A549 (cell line): ENCODE measurements around the gene OGDH. TPM values are rescaled to one million over a fixed set of nuclear protein-coding genes. Genes with fewer than 3 reads are reported as not detected.

ENCODE experiments used
- ATAC-seq, 2 experiments: fragments of 200-7000 bp in 1 of 2; fragments of >200 bp in 1 of 2; cut with Nextera tagmentation in 1 of 2; cut with Tn5 transposase in 1 of 2; 3 replicates each; pipeline versions ENCODE4 v1.8.0 to v1.9.1; 2018 to 2020; ENCODE audit warnings: mild to moderate bottlenecking in 1 of 2, moderate library complexity in 1 of 2
- CTCF ChIA-PET: fragments of 300-600 bp; sonication (Branson Sonifier 250); formaldehyde crosslinking; extraction: SDS; loops from one replicate; lab custom pipeline; 2021; ENCODE audit warnings: antibody characterized with exemption, inconsistent platforms; lab: Yijun Ruan, JAX
- POLR2A ChIA-PET: fragments of 350-600 bp; formaldehyde crosslinking; extraction: SDS; loops from one replicate; lab custom pipeline; 2021; ENCODE audit warnings: antibody characterized with exemption, inconsistent platforms; lab: Yijun Ruan, JAX
- DNase-seq, 2 experiments: peaks; one replicate each; pipeline versions ENCODE4 v3.0.0 to v3.0.0-alpha.2; 2011 to 2016; ENCODE audit warnings: low read depth in 1 of 2, low spot score in 1 of 2
- FAIRE-seq: peaks from 2 replicates; lab custom pipeline; 2011; peaks lifted over from hg19 to GRCh38; lab: Jason Lieb, UNC
- H3K27ac ChIP-seq, 2 experiments: fragments of >200 bp; sonication (Bioruptor Twin); formaldehyde crosslinking; 3 replicates each; pipeline ENCODE4 v1.5.1; 2016 to 2017
- H3K4me1 ChIP-seq: fragments of >200 bp; sonication (Bioruptor Twin); formaldehyde crosslinking; 3 replicates; pipeline ENCODE4 v1.6.1; 2016
- H3K4me2 ChIP-seq: fragments of >200 bp; sonication (Bioruptor Twin); formaldehyde crosslinking; 3 replicates; pipeline ENCODE4 v1.6.1; 2016
- H3K4me3 ChIP-seq: fragments of >200 bp; sonication (Bioruptor Twin); formaldehyde crosslinking; 3 replicates; pipeline ENCODE4 v1.5.1; 2016
- H3K9me3 ChIP-seq: fragments of >200 bp; sonication (Bioruptor Twin); formaldehyde crosslinking; 3 replicates; pipeline ENCODE4 v1.6.1; 2016
- BHLHE40 ChIP-seq: IDR thresholded peaks from 2 replicates; pipeline ENCODE4 v1.6.1; 2012; ENCODE audit warnings: low read depth, low read length, inconsistent platforms
- CBX8 ChIP-seq: fragments of 200-600 bp; sonication (generic); IDR thresholded peaks from 2 replicates; pipeline ENCODE4 v1.6.1; 2016
- CEBPB ChIP-seq, 2 experiments: fragments of >200 bp in 1 of 2; sonication (Bioruptor Twin) in 1 of 2; formaldehyde crosslinking in 1 of 2; IDR thresholded peaks; 2 replicates each; pipeline ENCODE4 v1.6.1; 2012 to 2016
- CHD4 ChIP-seq: fragments of 200-600 bp; sonication (generic); IDR thresholded peaks from 2 replicates; pipeline ENCODE4 v1.6.1; 2016; ENCODE audit warnings: antibody characterized with exemption, mild to moderate bottlenecking, borderline replicate concordance
- ESRRA ChIP-seq: fragments of 150-350 bp; IDR thresholded peaks from 2 replicates; pipeline ENCODE4 v1.6.1; 2014; ENCODE audit warnings: mild to moderate bottlenecking, low read length, borderline replicate concordance
- FOSB ChIP-seq: fragments of 250-450 bp; sonication (Bioruptor Pico); IDR thresholded peaks from 2 replicates; pipeline ENCODE4 v1.5.0; 2020; ENCODE audit warnings: mild to moderate bottlenecking, moderate library complexity
- FOSL2 ChIP-seq, 2 experiments: fragments of 450-650 bp in 1 of 2; fragments of >200 bp in 1 of 2; sonication (Bioruptor Twin) in 1 of 2; formaldehyde crosslinking; IDR thresholded peaks; 2 replicates each; pipeline versions ENCODE4 v1.5.0 to v1.6.1; 2016 to 2020; ENCODE audit warnings: mild to moderate bottlenecking in 1 of 2, moderate library complexity in 1 of 2
- GATA3 ChIP-seq: IDR thresholded peaks from 2 replicates; pipeline ENCODE4 v1.6.1; 2012; ENCODE audit warnings: borderline replicate concordance
- MAFK ChIP-seq: fragments of 450-650 bp; IDR thresholded peaks from 2 replicates; pipeline ENCODE4 v1.6.1; 2014; ENCODE audit not compliant: partially characterized antibody
- RAD21 ChIP-seq, 2 experiments: fragments of >200 bp in 1 of 2; sonication (Bioruptor Twin) in 1 of 2; formaldehyde crosslinking in 1 of 2; IDR thresholded peaks in 1 of 2; conservative IDR thresholded peaks in 1 of 2; 2 replicates in 1 of 2; 3 replicates in 1 of 2; pipeline ENCODE4 v1.6.1; 2012 to 2018; ENCODE audit warnings: inconsistent platforms in 1 of 2
- SMC3 ChIP-seq: fragments of >200 bp; sonication (Bioruptor Twin); formaldehyde crosslinking; IDR thresholded peaks from 3 replicates; pipeline ENCODE4 v1.6.1; 2018; ENCODE audit warnings: inconsistent platforms
- TFCP2L1 ChIP-seq: fragments of 250-450 bp; sonication (Bioruptor Pico); IDR thresholded peaks from 2 replicates; pipeline ENCODE4 v1.5.0; 2021; ENCODE audit warnings: mild to moderate bottlenecking
- ZNF302 ChIP-seq: fragments of 250-450 bp; sonication (Bioruptor Pico); IDR thresholded peaks from 2 replicates; pipeline ENCODE4 v1.9.0; 2021; ENCODE audit warnings: inconsistent platforms, mild to moderate bottlenecking, moderate library complexity
- WGBS: methylation state at CpG from one replicate; pipeline ENCODE4 v1.1.6; 2017; ENCODE audit errors: missing lambda C conversion rate; 5-methylcytosine and 5-hydroxymethylcytosine counted together
- polyA plus RNA-seq, 4 experiments: library from polyadenylated mRNA; depleted of rRNA in 3 of 4; stranded (reverse); fragments of >200 nt; fragmentation: RNase III in 1 of 4; extraction: RNeasy Plus Mini Kit Qiagen cat#74134 plus additional on column Dnase treatment in 1 of 4; gene quantifications; 2 replicates in 3 of 4; 3 replicates in 1 of 4; pipeline ENCODE4 v1.2.3, GENCODE V29; 2011 to 2017
- TF ChIP-seq, protein P1 (sequence below): IDR thresholded peaks from 2 replicates; pipeline ENCODE4 v1.6.1; 2012
- TF ChIP-seq, protein P2 (sequence below): fragments of 150-350 bp; IDR thresholded peaks from 2 replicates; pipeline ENCODE4 v1.6.1; 2014; ENCODE audit warnings: low read depth, mild to moderate bottlenecking, low read length

OGDH gene
- polyA plus RNA-seq, 2 of the 4 experiments (the other 2 are of a cell fraction) = 32.5 to 38.8 TPM

DNA sequence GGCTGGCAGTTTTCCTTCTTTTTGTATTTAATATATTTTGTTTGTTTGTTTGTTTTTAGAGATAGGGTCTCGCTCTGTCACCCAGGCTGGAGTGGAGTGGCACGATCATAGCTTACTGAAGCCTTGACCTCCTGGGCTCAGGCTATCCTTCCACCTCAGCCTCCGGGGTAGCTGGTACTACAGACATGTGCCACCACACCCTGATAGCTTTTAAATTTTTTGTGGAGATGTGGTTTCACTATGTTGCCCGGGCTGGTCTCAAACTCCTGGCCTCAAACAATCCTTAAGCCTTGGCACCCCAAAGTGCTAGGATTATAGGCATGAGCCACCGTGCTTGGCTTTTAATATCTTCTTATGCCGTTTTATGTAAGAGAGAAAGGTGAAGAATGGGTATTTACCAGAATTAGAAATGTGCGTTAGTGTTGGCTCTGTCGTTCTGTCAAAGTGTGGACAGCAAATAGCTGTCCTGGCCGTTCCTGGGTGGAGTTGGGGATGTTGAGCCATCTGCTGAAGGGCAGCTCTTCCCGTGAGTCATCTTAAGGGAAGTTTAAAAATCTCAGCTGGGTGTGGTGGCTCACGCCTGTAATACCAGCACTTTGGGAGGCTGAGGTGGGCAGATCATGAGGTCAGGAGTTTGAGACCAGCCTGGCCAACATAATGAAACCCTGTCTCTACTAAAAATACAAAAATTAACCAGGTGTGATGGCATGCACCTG is 14.8 kb downstream of the OGDH start:
- FAIRE-seq = no peak

DNA sequence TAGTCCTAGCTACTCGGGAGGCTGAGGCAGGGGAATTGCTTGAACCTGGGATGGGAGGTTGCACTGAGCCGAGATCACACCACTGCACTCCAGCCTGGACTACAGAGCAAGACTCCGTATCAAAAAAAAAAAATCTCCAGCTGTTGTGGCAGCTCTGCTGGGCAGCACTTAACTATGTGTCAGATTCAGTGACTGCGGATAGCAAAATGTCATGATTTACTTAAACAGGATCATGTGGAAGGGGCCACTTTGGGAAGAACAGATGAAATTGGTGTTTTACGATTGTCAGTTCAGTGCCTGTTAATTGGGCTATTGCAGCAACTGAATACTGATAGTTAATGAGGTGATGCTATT is 15.3 kb downstream of the OGDH start:
- H3K4me2 ChIP-seq = no peak overlapping the region
- H3K4me1 ChIP-seq = peaks cover 19% of the 10 kb centered on the region; the same call in 2 of the 3 replicates
- no peaks in the 10 kb centered on the region for H3K9me3 ChIP-seq
- no peak for DNase-seq
- CTCF ChIA-PET = interaction anchor here (0.7 kb wide), 1 partner anchor 14 kb away, joined by 3 read pairs; no protein-coding TSS in a partner anchor
- no peak for TF ChIP-seq ZNF302 (CRISPR knock-in tag)
- TF ChIP-seq, all 56 proteins: peak for 0
- 93% methylated on average over 5 of the region's 5 CpGs for WGBS
- Histone ChIP-seq H3K27ac (no peak overlapping the region), H3K4me3 (no peak overlapping the region)
- no peak for ATAC-seq
- POLR2A ChIA-PET = no interaction called here
- FAIRE-seq = no peak

More for the DNA sequence above, 14.8 kb downstream of the OGDH start:
- no peak overlapping the region for H3K4me3 ChIP-seq
- H3K27ac ChIP-seq = no peak overlapping the region
- H3K9me3 ChIP-seq = no peaks in the 10 kb centered on the region
- peaks cover 19% of the 10 kb centered on the region; the same call in 2 of the 3 replicates for H3K4me1 ChIP-seq
- WGBS = 77% methylated on average over 11 of the region's 11 CpGs
- POLR2A ChIA-PET = no interaction called here
- TF ChIP-seq FOSB (CRISPR knock-in tag) (no peak), SMC3 (no peak), GATA3 (no peak)
- ATAC-seq (peak in 1 of 2 experiments; percentile 36; a peak in 1 of 6 replicates), DNase-seq (no peak)
- CTCF ChIA-PET = interaction anchor here (0.7 to 0.9 kb wide), 2 partner anchors 10 to 14 kb away, joined by 3 read pairs; no protein-coding TSS in a partner anchor
- H3K4me2 ChIP-seq = no peak overlapping the region

DNA sequence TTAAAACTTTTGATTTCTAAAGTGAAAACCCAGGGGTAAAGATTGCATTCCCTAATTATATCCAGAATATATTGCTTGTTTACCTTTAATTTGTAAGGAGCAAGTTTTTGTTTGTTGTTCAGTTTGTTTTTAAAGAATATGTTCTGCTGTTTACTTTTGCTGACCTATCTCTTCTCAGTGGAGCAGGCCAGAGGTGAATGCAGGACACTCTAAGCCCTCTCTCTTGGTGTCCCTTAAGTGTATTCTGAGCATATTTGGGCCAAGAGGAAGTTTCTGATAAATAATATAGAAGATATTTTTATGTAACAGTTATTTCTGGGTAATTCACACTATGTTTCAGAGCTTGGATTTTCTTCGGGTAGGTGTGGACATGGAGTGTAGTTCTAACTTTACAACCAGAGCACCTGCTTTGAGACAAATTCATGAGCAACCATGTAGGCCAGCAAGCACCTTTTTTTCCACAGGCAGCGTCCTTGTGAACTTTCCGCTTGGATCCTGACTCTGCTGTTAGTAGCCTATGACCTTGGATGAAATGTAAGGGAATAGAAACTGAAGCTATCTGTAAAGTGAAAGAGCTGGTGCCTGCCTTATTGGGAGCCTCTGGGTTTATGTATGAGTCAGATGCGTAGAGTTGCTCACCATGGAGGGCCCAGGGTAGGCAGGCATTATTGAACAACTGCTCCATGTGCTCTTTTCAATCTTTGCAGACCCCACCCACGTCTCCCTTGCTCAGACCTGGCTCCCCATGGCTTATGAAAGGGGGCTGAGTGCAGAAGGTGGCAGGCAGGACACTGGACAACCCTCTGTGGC is 16.1 kb downstream of the OGDH start:
- no peak for DNase-seq
- ChIA-PET POLR2A (no interaction called here), CTCF (no interaction called here)
- 93% methylated on average over 5 of the region's 5 CpGs for WGBS
- no peak overlapping the region for H3K4me2 ChIP-seq
- no peak overlapping the region for H3K27ac ChIP-seq
- H3K9me3 ChIP-seq = no peaks in the 10 kb centered on the region
- TF ChIP-seq, protein P1, sequence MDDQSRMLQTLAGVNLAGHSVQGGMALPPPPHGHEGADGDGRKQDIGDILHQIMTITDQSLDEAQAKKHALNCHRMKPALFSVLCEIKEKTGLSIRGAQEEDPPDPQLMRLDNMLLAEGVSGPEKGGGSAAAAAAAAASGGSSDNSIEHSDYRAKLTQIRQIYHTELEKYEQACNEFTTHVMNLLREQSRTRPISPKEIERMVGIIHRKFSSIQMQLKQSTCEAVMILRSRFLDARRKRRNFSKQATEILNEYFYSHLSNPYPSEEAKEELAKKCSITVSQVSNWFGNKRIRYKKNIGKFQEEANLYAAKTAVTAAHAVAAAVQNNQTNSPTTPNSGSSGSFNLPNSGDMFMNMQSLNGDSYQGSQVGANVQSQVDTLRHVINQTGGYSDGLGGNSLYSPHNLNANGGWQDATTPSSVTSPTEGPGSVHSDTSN = no peak
- TF ChIP-seq ESRRA = no peak
- no peak for TF ChIP-seq RAD21 (conservative IDR thresholded peaks at IDR 0.05 in 1 of 2, IDR thresholded peaks at IDR 0.05 in 1 of 2)
- TF ChIP-seq TFCP2L1 (CRISPR knock-in tag) = no peak
- TF ChIP-seq BHLHE40 = no peak
- TF ChIP-seq, all 56 proteins: peak for 0
- FAIRE-seq (no peak), ATAC-seq (no peak; a peak in 1 of 6 replicates)
- Histone ChIP-seq H3K4me3 (no peak overlapping the region), H3K4me1 (peaks cover 14% of the 10 kb centered on the region; the same call in 1 of the 3 replicates)

DNA sequence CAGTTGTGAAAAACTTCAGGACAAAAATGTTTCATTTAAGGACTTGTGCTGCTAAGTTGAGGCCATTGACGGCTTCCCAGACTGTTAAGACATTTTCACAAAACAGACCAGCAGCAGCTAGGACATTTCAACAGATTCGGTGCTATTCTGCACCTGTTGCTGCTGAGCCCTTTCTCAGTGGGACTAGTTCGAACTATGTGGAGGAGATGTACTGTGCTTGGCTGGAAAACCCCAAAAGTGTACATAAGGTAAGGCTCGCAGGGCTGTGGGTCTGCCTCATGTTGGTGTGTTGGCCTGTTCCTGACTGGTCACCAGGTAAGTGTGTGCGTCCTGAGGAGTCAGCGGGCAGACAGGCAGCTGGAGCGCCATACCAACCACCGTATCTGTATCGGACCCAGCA is 17.9 kb downstream of the OGDH start:
- Histone ChIP-seq H3K4me3 (no peak overlapping the region), H3K4me2 (no peak overlapping the region), H3K27ac (no peak overlapping the region), H3K4me1 (peaks cover 14% of the 10 kb centered on the region; the same call in 1 of the 3 replicates), H3K9me3 (no peaks in the 10 kb centered on the region)
- POLR2A ChIA-PET = no interaction called here
- CTCF ChIA-PET = no interaction called here
- 96% methylated on average over 9 of the region's 9 CpGs for WGBS
- DNase-seq (no peak), ATAC-seq (no peak), FAIRE-seq (no peak)
- TF ChIP-seq FOSL2 (IDR thresholded peaks at IDR 0.05) (no peak), FOSL2 (CRISPR knock-in tag; IDR thresholded peaks at IDR 0.05) (no peak), RAD21 (conservative IDR thresholded peaks at IDR 0.05 in 1 of 2, IDR thresholded peaks at IDR 0.05 in 1 of 2) (no peak), MAFK (no peak), CEBPB (IDR thresholded peaks at IDR 0.05) (no peak), CBX8 (no peak), ESRRA (no peak), CHD4 (no peak)
- TF ChIP-seq, protein P2, sequence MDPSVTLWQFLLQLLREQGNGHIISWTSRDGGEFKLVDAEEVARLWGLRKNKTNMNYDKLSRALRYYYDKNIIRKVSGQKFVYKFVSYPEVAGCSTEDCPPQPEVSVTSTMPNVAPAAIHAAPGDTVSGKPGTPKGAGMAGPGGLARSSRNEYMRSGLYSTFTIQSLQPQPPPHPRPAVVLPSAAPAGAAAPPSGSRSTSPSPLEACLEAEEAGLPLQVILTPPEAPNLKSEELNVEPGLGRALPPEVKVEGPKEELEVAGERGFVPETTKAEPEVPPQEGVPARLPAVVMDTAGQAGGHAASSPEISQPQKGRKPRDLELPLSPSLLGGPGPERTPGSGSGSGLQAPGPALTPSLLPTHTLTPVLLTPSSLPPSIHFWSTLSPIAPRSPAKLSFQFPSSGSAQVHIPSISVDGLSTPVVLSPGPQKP = no peak
